GM12873 (cell line): Measurements from ENCODE around the gene STK32A.

ENCODE experiments used
- TF ChIP-seq, protein P1 (sequence below): IDR thresholded peaks from 2 replicates; pipeline ENCODE4 v1.5.1; 2012; ENCODE audit warnings: low read depth, mild to moderate bottlenecking, moderate library complexity, low read length, control low read depth; ENCODE audit not compliant: insufficient read depth; ENCODE audit errors: missing control alignments

The STK32A gene

DNA sequence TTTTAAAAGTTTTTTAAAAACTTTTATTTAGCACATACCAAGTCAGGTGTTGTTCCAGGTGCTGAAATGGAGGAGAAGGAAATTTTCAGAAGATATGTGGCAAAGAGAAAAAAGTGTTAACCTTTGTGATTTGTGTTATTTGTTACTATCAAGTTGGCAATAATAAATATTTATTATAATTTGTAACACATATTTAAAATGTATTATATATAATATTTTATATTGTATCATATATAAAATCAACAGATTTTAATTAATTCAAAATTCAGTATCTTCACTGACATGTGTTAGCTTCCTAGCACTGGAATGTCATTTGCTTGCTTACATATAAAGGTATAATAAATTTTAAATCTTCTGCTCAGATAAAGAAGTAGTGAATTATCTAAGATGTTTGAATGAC is 71.5 kb downstream of the STK32A start:
- TF ChIP-seq, protein P1, sequence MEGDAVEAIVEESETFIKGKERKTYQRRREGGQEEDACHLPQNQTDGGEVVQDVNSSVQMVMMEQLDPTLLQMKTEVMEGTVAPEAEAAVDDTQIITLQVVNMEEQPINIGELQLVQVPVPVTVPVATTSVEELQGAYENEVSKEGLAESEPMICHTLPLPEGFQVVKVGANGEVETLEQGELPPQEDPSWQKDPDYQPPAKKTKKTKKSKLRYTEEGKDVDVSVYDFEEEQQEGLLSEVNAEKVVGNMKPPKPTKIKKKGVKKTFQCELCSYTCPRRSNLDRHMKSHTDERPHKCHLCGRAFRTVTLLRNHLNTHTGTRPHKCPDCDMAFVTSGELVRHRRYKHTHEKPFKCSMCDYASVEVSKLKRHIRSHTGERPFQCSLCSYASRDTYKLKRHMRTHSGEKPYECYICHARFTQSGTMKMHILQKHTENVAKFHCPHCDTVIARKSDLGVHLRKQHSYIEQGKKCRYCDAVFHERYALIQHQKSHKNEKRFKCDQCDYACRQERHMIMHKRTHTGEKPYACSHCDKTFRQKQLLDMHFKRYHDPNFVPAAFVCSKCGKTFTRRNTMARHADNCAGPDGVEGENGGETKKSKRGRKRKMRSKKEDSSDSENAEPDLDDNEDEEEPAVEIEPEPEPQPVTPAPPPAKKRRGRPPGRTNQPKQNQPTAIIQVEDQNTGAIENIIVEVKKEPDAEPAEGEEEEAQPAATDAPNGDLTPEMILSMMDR = no peak

DNA sequence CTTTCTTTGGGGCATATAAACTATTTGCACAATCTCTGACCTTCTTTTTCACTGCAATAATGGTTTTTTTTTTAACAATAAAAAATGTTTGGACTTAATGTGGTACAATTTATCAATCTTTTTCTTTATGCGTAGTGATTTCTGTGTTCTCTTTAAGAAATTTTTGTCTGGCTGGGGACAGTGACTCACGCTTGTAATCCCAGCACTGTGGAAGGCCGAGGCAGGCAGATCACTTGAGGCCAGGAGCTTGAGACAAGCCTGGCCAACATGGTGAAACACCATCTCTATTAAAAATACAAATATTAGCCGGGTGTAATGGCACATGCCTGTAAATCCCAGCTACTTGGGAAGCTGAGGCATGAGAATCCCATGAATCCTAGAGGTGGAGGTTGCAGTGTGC is 72.3 kb downstream of the STK32A start:
- TF ChIP-seq, protein P1 = no peak

DNA sequence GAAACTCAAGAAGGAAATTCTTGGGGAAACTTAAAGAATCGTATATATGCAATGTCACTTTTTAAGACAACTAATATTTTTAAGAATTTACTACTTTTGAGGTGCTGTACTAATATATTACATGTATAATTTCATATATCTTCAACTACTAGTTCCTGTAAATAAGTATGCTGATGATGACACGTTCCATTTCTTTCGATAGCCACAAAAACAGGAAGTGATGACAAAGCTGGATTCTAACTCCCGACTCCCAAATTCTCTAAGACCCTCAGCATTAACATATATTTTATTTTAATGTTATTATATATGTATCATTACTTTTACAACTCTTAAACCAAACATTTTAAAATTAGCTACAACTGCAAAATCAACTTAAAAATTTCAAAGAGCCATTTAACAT is 74.8 kb downstream of the STK32A start:
- TF ChIP-seq, protein P1 = no peak

DNA sequence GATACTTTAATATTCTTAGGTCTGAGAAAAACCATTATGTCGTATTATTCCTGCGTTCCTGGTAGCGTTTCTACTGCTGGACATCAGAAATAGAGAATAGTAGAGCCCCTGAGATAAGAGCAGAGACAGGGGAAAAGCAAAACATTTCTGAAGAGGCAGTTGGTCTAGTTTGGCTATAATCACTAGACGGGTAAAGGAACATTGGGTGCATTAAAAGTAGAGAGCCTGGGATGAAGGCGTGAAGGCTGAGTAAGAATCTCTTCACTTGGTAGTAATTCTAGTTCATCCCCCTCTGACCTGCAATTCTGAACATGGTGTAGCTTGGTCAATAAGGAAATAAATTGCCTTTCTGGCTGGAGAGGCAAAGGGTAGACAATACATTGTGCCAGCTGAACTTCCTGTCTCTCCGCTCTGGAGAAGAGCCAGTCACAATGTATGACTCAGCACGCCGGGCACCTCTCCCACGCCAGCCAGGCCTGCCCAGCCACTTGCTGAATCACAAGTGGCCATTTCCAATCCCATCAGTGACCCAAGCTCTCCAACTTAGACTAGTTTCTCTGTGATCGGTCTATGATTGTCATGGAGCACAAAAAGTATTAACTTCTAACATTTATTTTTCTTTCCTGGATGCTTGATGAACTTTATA is 75.4 kb downstream of the STK32A start:
- TF ChIP-seq, protein P1 = no peak

DNA sequence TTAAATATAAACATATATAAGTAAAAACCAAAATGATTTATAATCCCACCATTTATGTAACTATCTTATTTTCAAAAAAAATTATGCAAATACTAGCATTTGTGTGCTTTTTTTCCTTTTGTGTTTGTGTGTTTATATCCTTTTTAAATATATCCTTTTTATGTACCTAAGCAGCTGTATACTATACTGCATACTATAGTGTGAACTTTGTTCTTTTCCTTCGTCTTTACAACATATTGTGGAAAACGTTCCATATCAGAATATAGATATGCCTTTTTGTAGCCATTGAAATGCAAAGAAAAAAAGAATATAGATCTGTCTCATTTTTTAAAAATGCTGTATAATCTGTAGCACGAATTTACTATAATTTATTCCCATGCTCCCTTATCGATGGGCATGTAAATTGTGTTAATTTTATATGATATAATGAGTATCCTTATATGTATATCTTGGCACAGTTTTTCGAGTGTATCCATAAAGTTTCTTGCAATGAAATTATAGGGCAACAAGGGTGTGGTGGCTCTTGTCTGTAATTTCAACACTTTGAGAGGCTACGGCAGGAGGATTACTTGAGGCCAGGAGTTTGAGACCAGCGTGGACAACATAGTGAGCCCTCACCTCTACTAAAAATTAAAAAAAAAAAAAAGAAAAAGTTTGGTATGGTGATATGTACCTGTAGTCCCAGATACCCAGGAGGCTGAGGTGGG is 83.3 kb downstream of the STK32A start:
- TF ChIP-seq, protein P1 = no peak

DNA sequence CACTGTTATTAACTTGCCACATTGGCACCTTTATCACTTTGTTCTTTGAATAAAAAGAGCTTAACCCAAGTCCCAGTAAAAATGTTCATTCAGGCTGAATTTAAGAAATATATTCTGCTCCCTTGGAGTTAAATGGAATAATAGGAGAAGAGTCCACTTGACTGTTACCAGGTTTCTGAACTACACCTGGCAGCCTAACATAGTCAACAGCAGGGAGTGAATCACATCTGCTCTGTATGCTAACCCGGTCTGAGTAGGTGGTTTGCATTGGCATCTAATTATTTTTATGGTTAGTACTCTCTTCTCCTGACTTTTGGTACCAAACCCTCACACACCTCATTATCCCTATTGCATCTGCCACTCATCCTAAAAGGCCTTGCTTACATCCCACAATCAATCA is 86.7 kb downstream of the STK32A start:
- TF ChIP-seq, protein P1 = no peak

DNA sequence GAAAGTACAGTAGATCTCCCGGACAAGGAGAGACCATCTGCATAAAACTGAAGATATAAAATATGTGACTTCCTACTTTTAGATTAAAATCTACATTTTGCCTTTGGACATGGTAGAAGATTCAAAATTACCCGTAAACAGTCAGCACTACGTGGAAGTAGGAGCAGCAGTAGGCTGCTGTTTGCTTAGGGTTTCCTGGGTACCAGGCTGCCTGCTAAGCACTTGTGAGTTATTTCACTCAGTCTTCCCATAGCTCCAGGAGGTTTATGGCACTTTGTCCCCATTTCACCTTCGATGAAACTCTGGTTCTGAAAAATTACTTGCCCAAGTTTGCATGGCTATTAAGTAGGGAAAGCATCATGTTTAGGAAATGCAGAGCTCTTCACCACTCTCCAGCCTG is 92.6 kb downstream of the STK32A start:
- TF ChIP-seq, protein P1 = no peak
